Hematopoietic multipotent progenitor cell treated with erythropoietin and hydrocortisone succinate and interleukin-3 and kit ligand, for 8 days (in vitro differentiated cells): ENCODE data around the gene P3R3URF.

ENCODE experiments used
- DNase-seq: peaks from one replicate; pipeline ENCODE4 v3.0.0-alpha.2; 2015

P3R3URF gene

GRCh38 chr1:46131712-46132528, 44.4 kb downstream of the P3R3URF start:
- peak; percentile 36 for DNase-seq

- no peak for DNase-seq
Measured at GRCh38 chr1:46131093-46131492, 45.2 kb downstream of the P3R3URF start.

- no peak for DNase-seq
Measured at GRCh38 chr1:46130606-46131005, 45.7 kb downstream of the P3R3URF start.

- no peak for DNase-seq
Measured at GRCh38 chr1:46130121-46130520, 46.2 kb downstream of the P3R3URF start.

GRCh38 chr1:46128344-46128743, 47.9 kb downstream of the P3R3URF start:
- DNase-seq = no peak
